Hepatocyte (in vitro differentiated cells): ENCODE results near the gene ACOT8. TPM values are rescaled to one million over a fixed set of nuclear protein-coding genes. Genes with fewer than 3 reads are reported as not detected.
A peak's percentile ranks its signal among the peaks of the same experiment; 100 is the strongest.

Experiments
- DNase-seq: peaks from one replicate; pipeline ENCODE4 v3.0.0-alpha.2; 2016; ENCODE audit warnings: low spot score
- H2AFZ ChIP-seq: fragments of 200-600 bp; sonication (generic); 2 replicates; pipeline ENCODE4 v1.6.0; 2016; ENCODE audit warnings: antibody characterized with exemption, mild to moderate bottlenecking
- H3K27ac ChIP-seq: fragments of 200-600 bp; sonication (generic); 2 replicates; pipeline ENCODE4 v1.5.1; 2016; ENCODE audit warnings: mild to moderate bottlenecking
- H3K27me3 ChIP-seq: fragments of 200-600 bp; sonication (generic); 2 replicates; pipeline ENCODE4 v1.6.1; 2016
- H3K36me3 ChIP-seq: fragments of 200-600 bp; sonication (generic); replicated peaks from 2 replicates; pipeline ENCODE4 v1.5.1; 2016; ENCODE audit warnings: low read depth; ENCODE audit not compliant: insufficient read depth
- H3K4me1 ChIP-seq: fragments of 200-600 bp; sonication (generic); 2 replicates; pipeline ENCODE4 v1.5.1; 2016; ENCODE audit warnings: mild to moderate bottlenecking, moderate library complexity; ENCODE audit not compliant: insufficient read depth
- H3K4me2 ChIP-seq: fragments of 200-600 bp; sonication (generic); 2 replicates; pipeline ENCODE4 v1.6.0; 2016
- H3K4me3 ChIP-seq: fragments of 200-600 bp; sonication (generic); 2 replicates; pipeline ENCODE4 v1.5.1; 2016; ENCODE audit warnings: mild to moderate bottlenecking
- H3K79me2 ChIP-seq: fragments of 200-600 bp; sonication (generic); 2 replicates; pipeline ENCODE4 v1.6.0; 2017; ENCODE audit warnings: mild to moderate bottlenecking
- H3K9me2 ChIP-seq: fragments of 200-600 bp; sonication (generic); replicated peaks from 2 replicates; pipeline ENCODE4 v1.6.0; 2017; ENCODE audit warnings: mild to moderate bottlenecking; ENCODE audit not compliant: insufficient read depth
- H3K9me3 ChIP-seq: fragments of 200-600 bp; sonication (generic); 2 replicates; pipeline ENCODE4 v1.5.1; 2016; ENCODE audit warnings: low read depth, mild to moderate bottlenecking
- H4K20me1 ChIP-seq: fragments of 200-600 bp; sonication (generic); 2 replicates; pipeline ENCODE4 v1.6.0; 2016; ENCODE audit warnings: mild to moderate bottlenecking; ENCODE audit not compliant: insufficient read depth, poor library complexity, severe bottlenecking
- CTCF ChIP-seq: fragments of 200-600 bp; sonication (generic); IDR thresholded peaks from 2 replicates; pipeline ENCODE4 v1.5.1; 2016; ENCODE audit warnings: antibody characterized with exemption, mild to moderate bottlenecking; ENCODE audit not compliant: poor library complexity
- EZH2 ChIP-seq: fragments of 200-600 bp; sonication (generic); IDR thresholded peaks from 2 replicates; pipeline ENCODE4 v1.6.1; 2016; ENCODE audit warnings: antibody characterized with exemption, mild to moderate bottlenecking, borderline replicate concordance
- EZH2phosphoT487 ChIP-seq: fragments of 200-600 bp; sonication (generic); IDR thresholded peaks from one replicate; pipeline ENCODE4 v1.6.1; 2018; ENCODE audit warnings: antibody characterized with exemption, mild to moderate bottlenecking, low read depth, moderate library complexity; ENCODE audit not compliant: unreplicated experiment, severe bottlenecking
- WGBS: methylation state at CpG from one replicate; pipeline ENCODE4 v1.1.6; 2016; ENCODE audit warnings: low lambda C conversion rate; ENCODE audit errors: missing lambda C conversion rate; 5-methylcytosine and 5-hydroxymethylcytosine counted together
- polyA plus RNA-seq: library from polyadenylated mRNA; unstranded; fragments of >200 nt; fragmentation: Nextera tagmentation; extraction: Ambion mirVana; gene quantifications from 2 replicates; pipeline ENCODE4 v1.2.1, GENCODE V29; 2016
- total RNA-seq: library from RNA; depleted of rRNA; stranded (reverse); fragments of >200 nt; gene quantifications from 2 replicates; pipeline ENCODE4 v1.2.3, GENCODE V29; 2014

The ACOT8 gene
- total and polyA plus RNA-seq, 2 experiments from 2014 or later = 40.6 to 44.0 TPM

- 94% methylated on average over 10 of the region's 10 CpGs for WGBS
- no peak overlapping the region for H3K27ac ChIP-seq
- H4K20me1 ChIP-seq = no peaks in the 10 kb centered on the region
- H3K79me2 ChIP-seq = peaks cover 4% of the 10 kb centered on the region
- no peak overlapping the region for H3K4me2 ChIP-seq
- no peaks in the 10 kb centered on the region for H3K27me3 ChIP-seq
- H2AFZ ChIP-seq = no peak overlapping the region
- H3K9me2 ChIP-seq = no peaks in the 10 kb centered on the region
- no peak overlapping the region for H3K4me3 ChIP-seq
- no peaks in the 10 kb centered on the region for H3K36me3 ChIP-seq
- no peak for DNase-seq
- H3K4me1 ChIP-seq = peaks cover 3% of the 10 kb centered on the region
- no peak for TF ChIP-seq CTCF
- no peak for TF ChIP-seq EZH2phosphoT487
- TF ChIP-seq EZH2 = no peak
- H3K9me3 ChIP-seq = no peaks in the 10 kb centered on the region
Observed at GRCh38 chr20:45841407-45842129, 15.6 kb downstream of the ACOT8 start.

DNA sequence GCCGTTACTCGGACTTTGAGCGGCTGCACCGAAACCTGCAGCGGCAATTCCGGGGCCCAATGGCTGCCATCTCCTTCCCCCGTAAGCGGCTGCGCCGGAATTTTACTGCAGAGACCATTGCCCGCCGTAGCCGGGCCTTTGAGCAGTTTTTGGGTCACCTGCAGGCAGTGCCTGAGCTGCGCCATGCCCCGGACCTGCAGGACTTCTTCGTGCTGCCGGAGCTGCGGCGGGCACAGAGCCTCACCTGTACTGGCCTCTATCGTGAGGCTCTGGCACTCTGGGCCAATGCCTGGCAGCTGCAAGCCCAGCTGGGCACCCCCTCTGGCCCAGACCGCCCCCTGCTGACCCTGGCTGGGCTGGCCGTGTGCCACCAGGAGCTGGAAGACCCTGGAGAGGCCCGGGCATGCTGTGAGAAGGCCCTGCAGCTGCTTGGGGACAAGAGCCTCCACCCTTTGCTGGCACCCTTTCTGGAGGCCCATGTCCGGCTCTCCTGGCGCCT, 16.4 kb downstream of the ACOT8 start:
- TF ChIP-seq EZH2 (no peak), EZH2phosphoT487 (no peak), CTCF (no peak)
- H3K9me2 ChIP-seq = no peaks in the 10 kb centered on the region
- H3K27me3 ChIP-seq = no peaks in the 10 kb centered on the region
- H3K27ac ChIP-seq = no peak overlapping the region
- H3K4me2 ChIP-seq = no peak overlapping the region
- H3K36me3 ChIP-seq = no peaks in the 10 kb centered on the region
- H2AFZ ChIP-seq = no peak overlapping the region
- WGBS = 97% methylated on average over 25 of the region's 25 CpGs
- no peaks in the 10 kb centered on the region for H4K20me1 ChIP-seq
- peaks cover 7% of the 10 kb centered on the region for H3K4me1 ChIP-seq
- DNase-seq = no peak
- H3K79me2 ChIP-seq = peaks cover 4% of the 10 kb centered on the region
- H3K9me3 ChIP-seq = no peaks in the 10 kb centered on the region
- no peak overlapping the region for H3K4me3 ChIP-seq

- no peaks in the 10 kb centered on the region for H3K9me2 ChIP-seq
- no peak for DNase-seq
- H3K36me3 ChIP-seq = no peaks in the 10 kb centered on the region
- no peaks in the 10 kb centered on the region for H3K27me3 ChIP-seq
- no peak overlapping the region for H2AFZ ChIP-seq
- H3K4me1 ChIP-seq = peaks cover 29% of the 10 kb centered on the region
- H3K4me3 ChIP-seq = no peak overlapping the region
- H3K9me3 ChIP-seq = no peaks in the 10 kb centered on the region
- H4K20me1 ChIP-seq = no peaks in the 10 kb centered on the region
- TF ChIP-seq EZH2phosphoT487 (no peak), EZH2 (no peak), CTCF (no peak)
- peak overlapping the region; percentile 51 for H3K4me2 ChIP-seq
- 43% methylated on average over 1 of the region's 1 CpG for WGBS
- H3K79me2 ChIP-seq = peaks cover 14% of the 10 kb centered on the region
- peak overlapping the region; percentile 34 for H3K27ac ChIP-seq
Observed at GRCh38 chr20:45836841-45837240, 20.4 kb downstream of the ACOT8 start.
